AG04449 (cell line): ENCODE results near the gene SCN5A.
A peak's percentile ranks its signal among the peaks of the same experiment; 100 is the strongest.

Experiments
- CTCF ChIA-PET: fragments of 350-600 bp; formaldehyde crosslinking; extraction: SDS; loops from one replicate; lab custom pipeline; 2021; ENCODE audit warnings: antibody characterized with exemption; lab: Yijun Ruan, JAX
- POLR2A ChIA-PET: fragments of 400-600, 350-600 bp; formaldehyde crosslinking; extraction: SDS; loops from one replicate; lab custom pipeline; 2020; ENCODE audit warnings: antibody characterized with exemption, inconsistent platforms; lab: Yijun Ruan, JAX
- DNase-seq: peaks from one replicate; pipeline ENCODE4 v3.0.0-alpha.2; 2010; ENCODE audit warnings: low read depth, low spot score
- H3K4me3 ChIP-seq: 2 replicates; pipeline ENCODE4 v1.5.1; 2011; ENCODE audit warnings: low read depth, mild to moderate bottlenecking, control low read depth, low read length
- CTCF ChIP-seq: IDR thresholded peaks from one replicate; pipeline ENCODE4 v1.5.1; 2011; ENCODE audit warnings: mild to moderate bottlenecking, moderate library complexity, low read length, control low read depth, inconsistent platforms; ENCODE audit not compliant: insufficient read depth; ENCODE audit errors: missing control alignments

The SCN5A gene

GRCh38 chr3:38627956-38628355 lies 21.5 kb downstream of the SCN5A start:
- ChIA-PET CTCF (interaction anchor here (1.1 to 1.4 kb wide), 2 partner anchors 18 to 216 kb away, joined by 3 to 5 read pairs; no protein-coding TSS in a partner anchor), POLR2A (no interaction called here)
- no peak overlapping the region for H3K4me3 ChIP-seq
- no peak for DNase-seq
- peak; percentile 34 for TF ChIP-seq CTCF

- no peak for TF ChIP-seq CTCF
- POLR2A ChIA-PET: no interaction called here
- H3K4me3 ChIP-seq: no peak overlapping the region
- CTCF ChIA-PET: no interaction called here
- DNase-seq: no peak
These were observed 23.3 kb downstream of the SCN5A start for GRCh38 chr3:38626171-38626570.

GRCh38 chr3:38623539-38623938 lies 25.9 kb downstream of the SCN5A start:
- DNase-seq: no peak
- TF ChIP-seq CTCF: no peak
- H3K4me3 ChIP-seq: no peak overlapping the region
- ChIA-PET POLR2A (no interaction called here), CTCF (no interaction called here)

- DNase-seq: no peak
- no peak overlapping the region for H3K4me3 ChIP-seq
- ChIA-PET CTCF (no interaction called here), POLR2A (no interaction called here)
- no peak for TF ChIP-seq CTCF
These were observed 27.2 kb downstream of the SCN5A start for GRCh38 chr3:38622336-38622735.

GRCh38 chr3:38620236-38620635 lies 29.3 kb downstream of the SCN5A start:
- POLR2A ChIA-PET: no interaction called here
- CTCF ChIA-PET: no interaction called here
- DNase-seq: no peak
- TF ChIP-seq CTCF: no peak
- no peak overlapping the region for H3K4me3 ChIP-seq

- no peak for DNase-seq
- ChIA-PET CTCF (interaction anchor here (1.3 kb wide), 1 partner anchor 97 kb away, joined by 3 read pairs; no protein-coding TSS in a partner anchor), POLR2A (no interaction called here)
- H3K4me3 ChIP-seq: no peak overlapping the region
- no peak for TF ChIP-seq CTCF
These were observed 31.1 kb downstream of the SCN5A start for GRCh38 chr3:38618343-38618742.
